Osteoblast (primary cell): ENCODE data around the gene ZNF839. TPM values are rescaled to one million over a fixed set of nuclear protein-coding genes. Genes with fewer than 3 reads are reported as not detected.

Source experiments
- DNase-seq: peaks from one replicate; pipeline ENCODE4 v3.0.0; 2011; ENCODE audit warnings: low spot score, mixed read lengths; ENCODE audit not compliant: insufficient read length; ENCODE audit errors: missing footprints
- H2AFZ ChIP-seq: 2 replicates; pipeline ENCODE4 v1.6.0; 2011; ENCODE audit warnings: mild to moderate bottlenecking, low read length
- H3K27ac ChIP-seq: 2 replicates; pipeline ENCODE4 v1.5.1; 2011; ENCODE audit warnings: mild to moderate bottlenecking, low read depth, low read length, moderate library complexity
- H3K27me3 ChIP-seq: 2 replicates; pipeline ENCODE4 v1.6.0; 2012; ENCODE audit warnings: mild to moderate bottlenecking, control low read depth, inconsistent platforms, low read length, moderate library complexity; ENCODE audit not compliant: insufficient read depth
- H3K36me3 ChIP-seq: 2 replicates; pipeline ENCODE4 v1.5.1; 2011; ENCODE audit warnings: mild to moderate bottlenecking, low read length, control low read depth, moderate library complexity; ENCODE audit not compliant: insufficient read depth
- H3K4me1 ChIP-seq: 2 replicates; pipeline ENCODE4 v1.5.1; 2011; ENCODE audit warnings: mild to moderate bottlenecking, low read length, control low read depth, moderate library complexity; ENCODE audit not compliant: insufficient read depth
- H3K4me2 ChIP-seq: 2 replicates; pipeline ENCODE4 v1.6.0; 2011; ENCODE audit warnings: mild to moderate bottlenecking, low read length; ENCODE audit not compliant: insufficient read depth
- H3K4me3 ChIP-seq: fragments of 200-600 bp; sonication (generic); 3 replicates; pipeline ENCODE4 v1.5.1; 2012; ENCODE audit warnings: mild to moderate bottlenecking, low read length, inconsistent platforms; ENCODE audit not compliant: insufficient read depth
- H3K79me2 ChIP-seq: 2 replicates; pipeline ENCODE4 v1.6.0; 2012; ENCODE audit warnings: mild to moderate bottlenecking, low read length, control low read depth, inconsistent platforms; ENCODE audit not compliant: insufficient read depth
- H3K9me3 ChIP-seq: 2 replicates; pipeline ENCODE4 v1.5.1; 2011; ENCODE audit warnings: low read depth, low read length, control low read depth
- H4K20me1 ChIP-seq: 2 replicates; pipeline ENCODE4 v1.6.0; 2012; ENCODE audit warnings: mild to moderate bottlenecking, low read length, control low read depth; ENCODE audit not compliant: insufficient read depth
- total RNA-seq: library from RNA; depleted of rRNA; stranded (reverse); fragments of >200 nt; gene quantifications from 2 replicates; pipeline ENCODE4 v1.2.3, GENCODE V29; 2012
- TF ChIP-seq, protein P1 (sequence below): IDR thresholded peaks from 2 replicates; pipeline ENCODE4 v1.5.1; 2011; ENCODE audit warnings: mild to moderate bottlenecking, low read depth, low read length, moderate library complexity; ENCODE audit errors: extremely low read depth

Gene ZNF839
- total RNA-seq, 1 donor, result 7.2 TPM

DNA sequence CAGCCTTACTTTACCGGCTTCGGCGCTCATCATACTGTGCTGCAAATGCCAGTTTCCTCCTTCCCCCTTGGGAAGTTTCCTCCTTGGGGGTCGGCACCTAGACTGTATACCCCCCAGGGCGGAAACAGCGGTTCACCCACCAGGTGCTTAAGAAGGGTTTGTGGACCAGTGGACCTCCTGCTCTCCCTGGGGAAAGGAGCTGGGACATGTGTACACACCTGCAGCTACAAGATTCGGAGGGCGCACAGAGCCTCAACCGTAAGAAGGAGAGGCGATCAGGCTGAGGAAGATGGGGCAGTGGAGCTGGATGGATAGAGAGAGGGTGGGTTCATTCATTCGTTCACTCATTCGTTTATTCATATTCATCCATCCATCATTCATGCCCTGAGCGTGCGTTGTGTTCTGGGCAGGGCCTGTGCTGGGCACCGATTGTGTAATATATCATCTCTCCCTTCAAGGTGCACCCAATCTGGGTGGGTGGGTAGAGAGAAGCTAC lies 717 bp upstream of the ZNF839 start:
- Histone ChIP-seq H4K20me1 (no peaks in the 10 kb centered on the region), H2AFZ (peak overlapping the region; percentile 75), H3K4me3 (peak overlapping the region; percentile 72), H3K27me3 (no peaks in the 10 kb centered on the region), H3K27ac (peak overlapping the region; percentile 77), H3K9me3 (no peaks in the 10 kb centered on the region), H3K4me1 (peaks cover 55% of the 10 kb centered on the region), H3K36me3 (peaks cover 3% of the 10 kb centered on the region), H3K4me2 (peak overlapping the region; percentile 87), H3K79me2 (peaks cover 25% of the 10 kb centered on the region)
- TF ChIP-seq, protein P1, sequence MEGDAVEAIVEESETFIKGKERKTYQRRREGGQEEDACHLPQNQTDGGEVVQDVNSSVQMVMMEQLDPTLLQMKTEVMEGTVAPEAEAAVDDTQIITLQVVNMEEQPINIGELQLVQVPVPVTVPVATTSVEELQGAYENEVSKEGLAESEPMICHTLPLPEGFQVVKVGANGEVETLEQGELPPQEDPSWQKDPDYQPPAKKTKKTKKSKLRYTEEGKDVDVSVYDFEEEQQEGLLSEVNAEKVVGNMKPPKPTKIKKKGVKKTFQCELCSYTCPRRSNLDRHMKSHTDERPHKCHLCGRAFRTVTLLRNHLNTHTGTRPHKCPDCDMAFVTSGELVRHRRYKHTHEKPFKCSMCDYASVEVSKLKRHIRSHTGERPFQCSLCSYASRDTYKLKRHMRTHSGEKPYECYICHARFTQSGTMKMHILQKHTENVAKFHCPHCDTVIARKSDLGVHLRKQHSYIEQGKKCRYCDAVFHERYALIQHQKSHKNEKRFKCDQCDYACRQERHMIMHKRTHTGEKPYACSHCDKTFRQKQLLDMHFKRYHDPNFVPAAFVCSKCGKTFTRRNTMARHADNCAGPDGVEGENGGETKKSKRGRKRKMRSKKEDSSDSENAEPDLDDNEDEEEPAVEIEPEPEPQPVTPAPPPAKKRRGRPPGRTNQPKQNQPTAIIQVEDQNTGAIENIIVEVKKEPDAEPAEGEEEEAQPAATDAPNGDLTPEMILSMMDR, result no peak
- DNase-seq, result no peak

DNA sequence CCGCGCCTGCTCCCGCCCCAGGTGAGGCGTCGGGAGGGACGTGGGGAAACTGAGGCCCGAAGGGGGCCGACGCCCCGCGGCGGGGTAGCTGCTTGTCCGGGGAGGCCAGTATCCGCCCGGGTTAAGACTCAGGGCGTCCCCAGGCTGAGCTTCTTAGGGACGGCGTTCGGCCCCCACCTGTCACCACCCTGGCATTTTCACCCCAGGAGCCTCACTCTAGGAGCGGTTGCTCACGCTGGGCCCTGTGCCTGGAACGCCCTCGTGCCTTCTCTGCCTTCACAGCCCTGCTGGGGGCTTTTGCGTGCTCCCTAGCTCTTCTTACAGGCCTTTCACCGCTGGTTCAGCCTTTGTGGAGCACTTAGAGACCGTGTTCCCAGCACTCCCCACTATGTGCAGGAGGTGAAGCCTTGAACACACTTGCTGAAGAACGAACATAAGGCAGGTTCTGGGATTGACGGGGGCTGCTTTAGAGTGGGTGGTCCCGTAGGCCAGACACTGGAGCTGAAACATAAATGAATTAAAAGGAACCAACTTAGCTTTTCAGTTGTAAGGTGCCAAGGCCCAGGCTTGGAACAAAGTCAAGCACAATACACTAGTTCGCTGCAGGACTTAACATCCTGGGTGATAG lies 601 bp downstream of the ZNF839 start:
- DNase-seq, result peak; percentile 89
- Histone ChIP-seq H4K20me1 (no peaks in the 10 kb centered on the region), H3K9me3 (no peaks in the 10 kb centered on the region), H3K4me1 (peaks cover 42% of the 10 kb centered on the region), H3K36me3 (peaks cover 3% of the 10 kb centered on the region), H2AFZ (peak overlapping the region; percentile 90), H3K79me2 (peaks cover 25% of the 10 kb centered on the region), H3K4me3 (peak overlapping the region; percentile 72), H3K27me3 (no peaks in the 10 kb centered on the region), H3K4me2 (peak overlapping the region; percentile 96), H3K27ac (peak overlapping the region; percentile 77)
- TF ChIP-seq, protein P1, result no peak

DNA sequence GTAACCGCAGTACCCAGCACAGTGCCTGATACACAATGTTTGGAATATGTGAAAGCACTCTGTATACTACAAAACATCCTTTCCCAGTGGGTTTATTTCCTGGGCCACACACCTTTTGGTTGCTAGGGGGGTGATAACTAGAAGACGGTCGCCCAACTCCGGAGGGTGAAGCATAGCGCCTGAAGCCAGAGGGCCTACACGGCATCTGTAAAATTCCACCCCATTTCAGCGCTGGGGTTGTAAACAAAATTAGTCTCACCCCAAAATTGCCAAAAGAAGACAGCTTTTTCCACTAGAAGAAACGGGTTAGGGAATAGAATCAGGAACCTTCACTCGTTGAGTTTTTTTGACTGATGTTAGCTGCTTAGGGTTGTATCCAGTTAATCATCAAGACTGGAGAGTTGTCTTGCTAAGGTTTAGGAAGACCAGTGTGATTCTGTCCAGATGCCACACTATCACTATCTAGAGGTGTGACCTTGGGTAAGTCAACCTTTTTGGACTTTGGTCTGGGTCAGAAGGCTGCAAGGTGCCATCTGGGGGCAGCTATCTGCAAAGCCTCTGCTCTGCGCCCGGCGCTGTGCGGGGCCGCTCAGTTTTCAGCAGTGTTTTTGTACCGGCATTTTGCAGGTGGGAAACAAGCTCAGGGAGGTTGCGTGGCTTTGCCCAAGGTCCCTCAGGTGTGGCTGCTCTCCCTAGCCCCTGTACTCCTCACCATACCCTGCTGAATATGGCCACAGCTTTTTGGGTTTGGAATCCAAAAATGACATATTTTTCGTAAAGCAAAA lies 1.3 kb downstream of the ZNF839 start:
- TF ChIP-seq, protein P1, result no peak
- H3K36me3 ChIP-seq, result peaks cover 9% of the 10 kb centered on the region
- H3K4me3 ChIP-seq, result peak overlapping the region; percentile 72
- H2AFZ ChIP-seq, result peak overlapping the region; percentile 90
- H3K4me1 ChIP-seq, result peaks cover 37% of the 10 kb centered on the region
- peak overlapping the region; percentile 96 for H3K4me2 ChIP-seq
- DNase-seq, result no peak
- no peaks in the 10 kb centered on the region for H3K27me3 ChIP-seq
- H3K9me3 ChIP-seq, result no peaks in the 10 kb centered on the region
- H4K20me1 ChIP-seq, result no peaks in the 10 kb centered on the region
- H3K27ac ChIP-seq, result peak overlapping the region; percentile 77
- H3K79me2 ChIP-seq, result peaks cover 25% of the 10 kb centered on the region
